Measurements from ENCODE around the gene CWC27.

DNA sequence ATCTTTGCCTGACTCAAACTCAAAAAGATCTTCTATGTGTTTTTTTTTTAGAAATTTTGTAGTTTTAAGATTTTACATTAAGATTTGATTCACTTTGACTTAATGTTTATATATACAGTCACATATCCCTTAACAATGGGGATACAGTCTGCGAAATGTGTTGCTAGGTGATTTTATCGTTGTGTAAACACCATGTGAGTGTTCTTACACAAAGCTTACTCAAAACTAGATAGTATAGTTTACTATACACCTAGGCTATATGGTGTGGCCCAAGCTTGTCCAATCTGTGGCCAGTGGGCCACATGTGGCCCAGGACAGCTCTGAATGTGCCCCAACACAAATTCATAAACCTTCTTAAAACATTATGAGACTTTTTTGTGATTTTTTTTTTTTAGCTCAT is 131.9 kb downstream of the CWC27 start:
- TF ChIP-seq CTCF (IDR thresholded peaks at IDR 0.05; ENCODE audit: borderline replicate concordance, extremely low read depth, low read length, poor library complexity, severe bottlenecking) (no peak), EZH2 (IDR thresholded peaks at IDR 0.05; ENCODE audit: borderline replicate concordance, low read depth, low read length, severe bottlenecking) (no peak)

All from DND-41 (cell line).